GM21447 (cell line): ENCODE data around the gene DBN1.

Experiments
- ATAC-seq: cut with Tn5 transposase; IDR thresholded peaks from one replicate; pipeline ENCODE4 v1.9.1; 2021; ENCODE audit not compliant: unreplicated experiment

The DBN1 gene

GRCh38 chr5:177445052-177445916 lies 28.1 kb downstream of the DBN1 start:
- ATAC-seq: no peak

DNA sequence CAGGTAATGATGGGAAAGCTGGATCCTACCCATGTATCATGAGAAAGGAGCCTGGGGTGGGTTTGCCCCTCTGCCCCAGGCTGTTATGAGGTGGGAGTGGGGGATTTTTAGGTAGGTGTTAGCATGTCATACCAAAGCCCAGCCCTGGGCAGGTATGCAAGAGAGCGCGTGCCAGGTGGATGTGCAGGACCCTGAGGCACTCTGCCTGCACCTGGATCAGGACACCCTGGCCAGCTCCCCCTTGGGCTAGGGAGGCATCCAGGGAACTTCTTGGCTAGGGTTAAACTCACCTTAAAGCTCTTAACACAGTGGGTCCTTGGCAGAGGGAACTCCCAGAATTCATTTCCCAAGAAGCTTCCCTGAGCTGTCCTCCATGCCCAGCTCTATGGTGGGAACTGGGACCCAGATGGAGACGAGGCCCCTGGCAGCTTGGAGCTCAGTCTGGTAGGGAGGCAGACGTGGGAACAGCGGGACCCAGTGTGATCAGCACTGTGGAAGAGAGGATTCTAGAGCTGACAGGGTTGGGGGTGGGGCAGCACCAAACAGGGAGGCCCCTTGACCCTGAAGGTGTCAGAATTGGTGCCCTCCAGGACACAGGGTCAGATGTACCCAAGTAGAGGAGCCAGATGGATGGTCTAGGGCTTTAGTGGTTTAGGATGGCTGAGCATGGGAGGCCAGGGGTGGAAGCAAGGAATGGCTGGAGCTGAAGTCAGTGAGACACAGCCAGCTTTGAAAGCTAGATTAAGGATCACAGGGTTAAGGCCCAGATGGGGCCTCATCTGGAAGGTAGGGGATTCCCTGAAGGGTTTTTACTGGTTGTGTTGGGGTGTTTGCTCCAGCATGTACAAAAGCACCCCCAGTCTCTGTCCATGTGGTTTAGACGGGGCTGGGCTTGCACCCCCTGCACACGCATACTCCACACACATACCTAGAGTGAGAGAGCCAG lies 29.1 kb downstream of the DBN1 start:
- no peak for ATAC-seq

DNA sequence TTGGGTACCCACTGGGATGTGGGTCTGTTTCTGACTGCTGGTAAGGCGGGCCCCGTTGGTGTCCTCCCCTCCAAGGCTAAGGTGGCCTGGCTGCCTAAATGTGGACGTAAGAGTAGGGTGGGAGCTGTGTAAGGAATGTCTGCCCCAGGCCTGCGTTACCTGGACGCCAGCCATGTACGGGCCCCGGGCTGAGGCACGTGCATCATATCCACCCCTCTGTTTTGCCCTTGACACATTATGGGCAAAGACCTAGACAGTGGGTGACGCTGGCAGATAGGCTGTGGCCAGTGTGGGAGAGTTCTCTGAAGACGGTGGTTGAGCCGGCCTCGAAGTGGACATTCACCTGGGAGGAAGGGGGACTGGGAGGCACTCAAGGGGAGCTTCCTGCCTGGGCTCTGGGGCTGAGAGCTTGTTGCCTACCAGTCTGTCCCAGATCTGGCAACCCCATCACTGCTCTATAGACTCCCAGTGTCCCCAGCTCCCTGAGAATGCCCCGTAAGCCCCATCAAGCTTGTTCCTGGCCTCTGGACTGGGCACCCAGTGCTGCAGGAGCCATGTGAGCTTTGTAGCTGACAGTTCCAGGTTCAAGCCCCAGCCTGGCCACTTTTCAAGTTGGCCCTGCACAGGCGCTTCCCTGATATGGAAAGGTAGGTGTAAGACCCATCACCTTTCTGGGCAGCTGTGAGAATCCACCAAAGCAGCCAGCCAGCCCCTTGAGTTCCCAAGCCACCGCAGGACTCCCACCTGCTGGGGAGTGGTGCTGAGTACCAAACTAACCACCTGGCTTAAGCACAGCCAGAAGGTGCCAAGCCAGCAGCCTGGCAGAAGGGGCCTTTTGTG lies 30.1 kb downstream of the DBN1 start:
- ATAC-seq: no peak

DNA sequence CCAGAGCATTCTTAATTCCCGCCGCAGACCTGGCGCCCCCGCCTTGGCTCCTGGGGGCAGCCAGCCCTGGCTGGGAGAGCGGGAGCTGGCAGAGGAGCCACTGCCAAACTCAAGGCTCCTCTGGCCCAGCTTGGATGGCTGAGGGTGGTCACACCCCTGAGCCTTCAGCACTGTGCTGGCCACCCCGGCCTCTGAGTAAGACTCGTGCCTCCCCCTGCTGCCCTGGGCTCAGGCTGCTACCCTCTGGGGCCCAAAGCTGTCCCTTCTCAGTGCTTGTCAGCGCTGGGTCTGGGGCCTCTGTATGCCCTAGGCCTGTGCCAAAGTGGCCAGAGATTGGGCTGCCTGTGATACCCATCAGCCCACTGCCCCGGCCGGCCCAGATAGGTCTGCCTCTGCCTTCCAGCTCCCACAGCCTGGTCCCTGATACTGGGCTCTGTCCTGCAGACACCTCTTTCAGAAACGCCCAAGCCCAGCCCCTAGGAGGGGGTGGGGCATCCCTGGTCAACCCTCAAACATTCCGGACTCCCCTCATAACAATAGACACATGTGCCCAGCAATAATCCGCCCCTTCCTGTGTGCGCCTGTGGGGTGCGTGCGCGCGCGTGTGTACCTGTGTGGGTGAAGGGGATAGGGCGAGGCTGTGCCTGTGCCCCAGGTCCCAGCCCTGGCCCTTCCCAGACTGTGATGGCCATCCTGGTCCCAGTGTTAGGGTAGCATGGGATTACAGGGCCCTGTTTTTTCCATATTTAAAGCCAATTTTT lies 31.2 kb downstream of the DBN1 start:
- ATAC-seq: no peak

- ATAC-seq: no peak
Observed at GRCh38 chr5:177440990-177441780, 32.2 kb downstream of the DBN1 start.

DNA sequence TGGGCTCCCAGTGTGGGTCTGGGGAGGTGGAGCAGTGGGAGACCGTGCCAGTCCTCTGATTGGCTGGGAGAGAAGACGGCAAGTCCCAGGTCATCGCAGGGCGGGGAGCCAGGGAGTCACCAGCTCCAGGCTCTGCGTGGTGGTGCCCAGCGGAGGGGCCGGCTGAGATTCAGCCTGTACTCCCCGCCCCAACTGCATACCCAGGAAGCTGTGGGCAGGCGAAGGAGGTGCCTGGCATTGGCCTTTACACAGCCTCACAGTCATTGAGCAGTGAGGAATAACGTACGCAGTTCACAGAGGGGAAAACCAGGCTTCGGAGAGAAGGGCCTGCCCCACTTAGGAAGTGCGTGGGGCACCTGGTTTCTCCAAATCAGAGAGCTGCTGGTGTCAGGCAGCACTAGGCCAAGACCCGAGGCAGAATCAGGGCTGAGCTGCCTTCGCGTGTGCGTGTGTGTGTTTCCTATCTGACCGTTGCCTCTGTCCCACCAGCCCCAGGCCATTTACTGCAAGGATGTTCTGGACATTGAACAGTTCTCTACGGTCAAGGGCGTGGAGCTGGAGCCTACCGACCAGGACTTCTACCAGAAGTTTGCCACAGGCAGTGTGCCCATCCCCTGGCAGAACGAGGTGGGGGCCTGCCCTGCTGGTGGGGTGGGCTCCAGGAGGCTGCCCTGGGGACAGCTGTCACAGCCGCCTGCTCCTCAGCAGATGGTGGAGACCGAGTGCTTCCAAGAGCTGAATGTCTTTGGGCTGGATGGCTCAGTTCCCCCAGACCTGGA lies 33.0 kb downstream of the DBN1 start:
- no peak for ATAC-seq

DNA sequence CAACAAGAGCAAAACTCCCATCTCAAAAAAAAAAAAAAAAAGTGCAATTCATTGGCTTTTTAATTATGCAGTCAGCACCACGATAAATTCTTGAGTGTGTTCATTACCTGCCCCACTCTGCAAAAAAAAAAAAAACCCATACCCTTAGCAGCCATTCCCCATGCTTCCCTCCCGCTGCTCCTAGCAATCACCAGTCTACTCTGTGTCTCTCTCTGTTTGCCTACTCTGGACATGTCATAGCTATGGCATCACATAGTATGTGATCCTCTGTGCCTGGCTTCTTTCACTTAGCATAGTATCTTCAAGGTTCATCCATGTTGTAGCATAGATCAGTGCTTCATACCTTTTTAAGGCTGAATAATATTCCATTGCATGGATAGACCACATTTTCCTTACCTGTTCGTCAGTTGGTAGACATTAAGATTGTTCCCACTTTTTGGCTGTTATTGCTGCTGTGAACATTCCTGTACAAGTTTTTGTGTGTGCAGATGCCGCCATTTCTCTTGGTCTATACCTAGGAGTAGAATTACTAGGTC lies 33.8 kb downstream of the DBN1 start:
- ATAC-seq: no peak

DNA sequence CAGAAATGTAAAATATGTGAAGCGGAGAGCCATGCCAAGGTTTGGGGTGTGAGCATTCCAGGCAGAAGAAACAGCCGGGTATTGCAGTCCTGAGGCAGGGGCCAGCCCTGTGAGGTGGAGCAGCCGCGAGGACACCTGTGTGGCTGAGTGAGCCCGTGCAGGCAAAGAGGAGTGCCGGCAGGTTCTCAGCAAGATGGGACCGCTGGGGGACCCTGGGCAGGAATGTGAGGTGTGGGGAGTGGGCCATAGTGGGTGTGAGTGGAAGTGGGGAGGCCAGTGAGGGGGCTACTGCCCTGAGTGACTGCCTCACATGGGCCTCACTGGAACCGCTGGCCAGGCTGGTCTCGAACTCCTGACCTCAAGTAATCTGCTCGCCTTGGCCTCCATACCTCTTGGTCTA lies 35.0 kb downstream of the DBN1 start:
- ATAC-seq: no peak

GRCh38 chr5:177437623-177438022 lies 35.8 kb downstream of the DBN1 start:
- no peak for ATAC-seq

DNA sequence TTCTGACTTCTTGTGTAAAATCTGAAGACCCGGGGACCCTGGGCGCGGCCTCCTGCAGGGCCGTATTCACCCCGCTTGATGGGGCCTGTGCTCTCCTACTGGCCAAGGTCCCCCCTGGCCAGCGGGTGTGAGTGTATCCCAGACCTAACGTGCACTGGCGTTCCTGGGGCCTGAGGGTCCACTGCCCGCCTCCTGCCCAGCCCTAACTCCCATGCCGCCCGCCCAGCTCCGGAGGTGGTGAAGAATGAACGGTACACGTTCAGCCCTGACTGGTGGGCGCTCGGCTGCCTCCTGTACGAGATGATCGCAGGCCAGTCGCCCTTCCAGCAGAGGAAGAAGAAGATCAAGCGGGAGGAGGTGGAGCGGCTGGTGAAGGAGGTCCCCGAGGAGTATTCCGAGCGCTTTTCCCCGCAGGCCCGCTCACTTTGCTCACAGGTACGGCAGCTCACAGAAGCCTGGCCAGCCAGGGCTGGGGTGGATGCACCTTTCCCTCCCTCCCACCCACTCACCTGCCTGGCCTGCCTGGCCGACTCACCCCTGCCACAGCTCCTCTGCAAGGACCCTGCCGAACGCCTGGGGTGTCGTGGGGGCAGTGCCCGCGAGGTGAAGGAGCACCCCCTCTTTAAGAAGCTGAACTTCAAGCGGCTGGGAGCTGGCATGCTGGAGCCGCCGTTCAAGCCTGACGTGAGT lies 37.4 kb downstream of the DBN1 start:
- no peak for ATAC-seq

DNA sequence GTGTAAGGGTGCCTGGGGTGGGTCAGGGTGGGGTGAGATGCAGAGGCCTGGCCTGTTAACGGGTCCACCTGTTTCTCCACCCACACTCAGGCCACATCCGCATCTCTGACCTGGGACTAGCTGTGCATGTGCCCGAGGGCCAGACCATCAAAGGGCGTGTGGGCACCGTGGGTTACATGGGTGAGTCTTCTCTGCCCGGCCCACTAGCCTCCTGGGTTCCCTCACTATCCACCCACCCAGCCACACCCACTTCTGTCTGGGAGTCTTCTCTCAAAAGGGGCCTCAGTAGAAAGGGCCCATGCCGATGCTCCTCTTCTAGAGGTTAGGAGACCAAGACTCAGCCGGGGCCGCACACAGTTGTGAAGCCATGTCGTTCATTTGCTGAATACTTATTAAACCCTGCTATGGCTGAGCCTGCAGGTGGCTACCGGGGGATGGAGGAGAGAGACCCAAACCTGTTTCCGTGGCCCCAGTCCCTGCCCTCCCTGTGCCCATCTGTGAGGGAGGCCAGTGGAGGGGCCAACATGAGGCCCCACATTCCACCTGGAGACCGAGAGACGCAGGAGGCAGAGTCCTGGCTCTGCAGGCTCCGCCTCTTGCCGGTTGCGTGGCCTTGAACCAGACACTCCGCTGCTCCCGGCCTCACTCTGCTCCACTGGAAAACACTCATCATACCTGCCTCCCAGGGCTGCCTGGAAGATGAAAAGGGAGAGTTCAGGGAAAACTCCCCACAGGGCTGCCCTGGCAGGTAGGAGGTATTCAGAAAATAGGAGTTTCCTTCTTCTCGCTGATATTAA lies 38.3 kb downstream of the DBN1 start:
- no peak for ATAC-seq

DNA sequence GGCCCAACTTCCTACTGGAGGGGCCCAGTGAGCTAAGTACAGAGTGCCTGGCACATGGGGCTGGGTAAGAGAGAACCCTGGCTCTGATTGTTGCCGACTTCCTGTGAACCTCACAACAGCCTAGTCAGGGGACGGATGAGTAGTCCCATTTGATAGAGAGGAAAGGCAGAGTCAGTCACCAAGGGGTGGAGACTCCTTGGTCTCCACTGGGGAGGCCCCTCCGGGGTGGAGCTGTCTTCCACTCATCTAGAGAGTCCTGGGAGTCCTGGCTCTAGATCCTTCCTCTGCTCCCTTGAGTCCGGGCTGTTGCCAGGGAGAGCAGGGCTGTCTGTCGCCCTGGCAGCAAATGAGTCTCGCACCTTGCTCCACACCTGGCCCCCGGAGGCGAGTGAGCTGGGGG lies 39.0 kb downstream of the DBN1 start:
- ATAC-seq: no peak

GRCh38 chr5:177433658-177434217 lies 39.7 kb downstream of the DBN1 start:
- ATAC-seq: no peak

DNA sequence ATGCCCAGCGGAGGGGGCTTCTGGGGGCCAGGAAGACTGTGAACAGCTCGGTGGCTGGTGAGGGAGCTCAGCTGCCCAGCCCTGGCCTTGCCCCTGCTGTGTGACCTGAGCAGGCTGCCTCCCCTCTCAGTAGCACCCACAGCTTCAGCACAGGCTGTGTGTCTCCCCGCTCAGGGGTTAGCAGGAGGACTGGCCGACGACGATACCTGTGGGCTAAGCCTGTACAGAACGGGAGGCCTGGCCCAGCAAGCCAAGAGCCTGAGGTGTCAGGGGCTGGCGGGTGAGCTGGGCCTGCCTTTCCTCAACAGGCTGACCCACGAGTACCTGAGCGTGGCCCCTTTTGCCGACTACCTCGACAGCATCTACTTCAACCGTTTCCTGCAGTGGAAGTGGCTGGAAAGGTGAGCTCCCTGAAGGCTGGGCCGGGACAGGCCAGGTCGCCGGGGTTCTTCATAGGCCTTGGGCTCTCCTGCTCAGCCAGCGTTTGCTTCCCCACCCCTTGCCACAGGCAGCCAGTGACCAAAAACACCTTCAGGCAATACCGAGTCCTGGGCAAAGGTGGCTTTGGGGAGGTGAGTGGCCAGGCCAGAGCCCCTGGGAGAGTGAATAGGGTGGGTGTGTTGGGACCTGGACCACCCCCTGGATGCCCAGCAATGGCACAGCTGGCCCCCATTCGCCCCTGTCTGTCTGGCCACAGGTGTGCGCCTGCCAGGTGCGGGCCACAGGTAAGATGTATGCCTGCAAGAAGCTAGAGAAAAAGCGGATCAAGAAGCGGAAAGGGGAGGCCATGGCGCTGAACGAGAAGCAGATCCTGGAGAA lies 40.4 kb downstream of the DBN1 start:
- ATAC-seq: no peak

GRCh38 chr5:177432143-177432838 lies 41.1 kb downstream of the DBN1 start:
- no peak for ATAC-seq
